ENCODE data around the gene INS.

- TF ChIP-seq POLR2A (IDR thresholded peaks at IDR 0.05) (no peak), CTCF (IDR thresholded peaks at IDR 0.05) (no peak)
Observed at GRCh38 chr11:2128130-2128510, 32.9 kb downstream of the INS start.

Measured in thyroid gland (tissue), 4 donors.